ENCODE measurements around the gene PPP6R3. TPM values are rescaled to one million over a fixed set of nuclear protein-coding genes. Genes with fewer than 3 reads are reported as not detected.

PPP6R3 gene
- total RNA-seq, 1 experiment from 2014 or later: 163 TPM

DNA sequence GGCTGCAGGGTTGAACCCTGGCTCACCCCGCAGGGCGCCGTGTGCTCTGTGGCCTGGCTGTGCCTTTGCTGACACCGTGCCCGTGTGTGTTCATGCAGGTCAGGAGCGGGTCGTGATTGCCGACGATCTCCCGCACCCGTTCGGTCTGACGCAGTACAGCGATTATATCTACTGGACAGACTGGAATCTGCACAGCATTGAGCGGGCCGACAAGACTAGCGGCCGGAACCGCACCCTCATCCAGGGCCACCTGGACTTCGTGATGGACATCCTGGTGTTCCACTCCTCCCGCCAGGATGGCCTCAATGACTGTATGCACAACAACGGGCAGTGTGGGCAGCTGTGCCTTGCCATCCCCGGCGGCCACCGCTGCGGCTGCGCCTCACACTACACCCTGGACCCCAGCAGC lies 47.0 kb upstream of the PPP6R3 start:
- Histone ChIP-seq H3K36me3 (ENCODE audit: control insufficient read depth, insufficient read depth, low read length) (peaks cover 10% of the 10 kb centered on the region), H3K4me3 (ENCODE audit: low read depth in 2 of 2, low read length in 2 of 2) (no peak overlapping the region), H3K27ac (ENCODE audit: low read length) (no peak overlapping the region), H3K9me3 (ENCODE audit: control insufficient read depth, insufficient read depth, low read depth, low read length) (no peaks in the 10 kb centered on the region), H3K27me3 (ENCODE audit: control insufficient read depth, insufficient read depth, low read length) (no peaks in the 10 kb centered on the region), H3K4me1 (ENCODE audit: control insufficient read depth, insufficient read depth, low read length) (no peaks in the 10 kb centered on the region)
- TF ChIP-seq, protein P1, sequence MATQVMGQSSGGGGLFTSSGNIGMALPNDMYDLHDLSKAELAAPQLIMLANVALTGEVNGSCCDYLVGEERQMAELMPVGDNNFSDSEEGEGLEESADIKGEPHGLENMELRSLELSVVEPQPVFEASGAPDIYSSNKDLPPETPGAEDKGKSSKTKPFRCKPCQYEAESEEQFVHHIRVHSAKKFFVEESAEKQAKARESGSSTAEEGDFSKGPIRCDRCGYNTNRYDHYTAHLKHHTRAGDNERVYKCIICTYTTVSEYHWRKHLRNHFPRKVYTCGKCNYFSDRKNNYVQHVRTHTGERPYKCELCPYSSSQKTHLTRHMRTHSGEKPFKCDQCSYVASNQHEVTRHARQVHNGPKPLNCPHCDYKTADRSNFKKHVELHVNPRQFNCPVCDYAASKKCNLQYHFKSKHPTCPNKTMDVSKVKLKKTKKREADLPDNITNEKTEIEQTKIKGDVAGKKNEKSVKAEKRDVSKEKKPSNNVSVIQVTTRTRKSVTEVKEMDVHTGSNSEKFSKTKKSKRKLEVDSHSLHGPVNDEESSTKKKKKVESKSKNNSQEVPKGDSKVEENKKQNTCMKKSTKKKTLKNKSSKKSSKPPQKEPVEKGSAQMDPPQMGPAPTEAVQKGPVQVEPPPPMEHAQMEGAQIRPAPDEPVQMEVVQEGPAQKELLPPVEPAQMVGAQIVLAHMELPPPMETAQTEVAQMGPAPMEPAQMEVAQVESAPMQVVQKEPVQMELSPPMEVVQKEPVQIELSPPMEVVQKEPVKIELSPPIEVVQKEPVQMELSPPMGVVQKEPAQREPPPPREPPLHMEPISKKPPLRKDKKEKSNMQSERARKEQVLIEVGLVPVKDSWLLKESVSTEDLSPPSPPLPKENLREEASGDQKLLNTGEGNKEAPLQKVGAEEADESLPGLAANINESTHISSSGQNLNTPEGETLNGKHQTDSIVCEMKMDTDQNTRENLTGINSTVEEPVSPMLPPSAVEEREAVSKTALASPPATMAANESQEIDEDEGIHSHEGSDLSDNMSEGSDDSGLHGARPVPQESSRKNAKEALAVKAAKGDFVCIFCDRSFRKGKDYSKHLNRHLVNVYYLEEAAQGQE (IDR thresholded peaks at IDR 0.05; ENCODE audit: insufficient read depth in 1 of 2, low read depth in 2 of 2, low read length in 1 of 2): no peak
- TF ChIP-seq POLR2AphosphoS5 (IDR thresholded peaks at IDR 0.05; ENCODE audit: low read depth, low read length) (no peak), TCF7L2 (IDR thresholded peaks at IDR 0.05; ENCODE audit: low read depth, low read length) (no peak), SIN3A (IDR thresholded peaks at IDR 0.05; ENCODE audit: borderline replicate concordance, insufficient read depth, low read depth, low read length) (no peak)
- TF ChIP-seq, protein P2, sequence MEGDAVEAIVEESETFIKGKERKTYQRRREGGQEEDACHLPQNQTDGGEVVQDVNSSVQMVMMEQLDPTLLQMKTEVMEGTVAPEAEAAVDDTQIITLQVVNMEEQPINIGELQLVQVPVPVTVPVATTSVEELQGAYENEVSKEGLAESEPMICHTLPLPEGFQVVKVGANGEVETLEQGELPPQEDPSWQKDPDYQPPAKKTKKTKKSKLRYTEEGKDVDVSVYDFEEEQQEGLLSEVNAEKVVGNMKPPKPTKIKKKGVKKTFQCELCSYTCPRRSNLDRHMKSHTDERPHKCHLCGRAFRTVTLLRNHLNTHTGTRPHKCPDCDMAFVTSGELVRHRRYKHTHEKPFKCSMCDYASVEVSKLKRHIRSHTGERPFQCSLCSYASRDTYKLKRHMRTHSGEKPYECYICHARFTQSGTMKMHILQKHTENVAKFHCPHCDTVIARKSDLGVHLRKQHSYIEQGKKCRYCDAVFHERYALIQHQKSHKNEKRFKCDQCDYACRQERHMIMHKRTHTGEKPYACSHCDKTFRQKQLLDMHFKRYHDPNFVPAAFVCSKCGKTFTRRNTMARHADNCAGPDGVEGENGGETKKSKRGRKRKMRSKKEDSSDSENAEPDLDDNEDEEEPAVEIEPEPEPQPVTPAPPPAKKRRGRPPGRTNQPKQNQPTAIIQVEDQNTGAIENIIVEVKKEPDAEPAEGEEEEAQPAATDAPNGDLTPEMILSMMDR (IDR thresholded peaks at IDR 0.05): no peak
- POLR2A ChIA-PET: no interaction called here
- ATAC-seq (no peak), DNase-seq (ENCODE audit: low read depth, low spot score) (no peak)
- in situ Hi-C loops (cut with HindIII; ENCODE audit: low pct_unique_long_range_greater_than_20kb, low sequenced_read_pairs): no loop called here
- CTCF ChIA-PET: no interaction called here
- no TSS peak for BruUV-seq (replicated peaks)
- intact Hi-C loops (cut with micrococcal nuclease; ENCODE audit: unreplicated experiment): no loop called here

DNA sequence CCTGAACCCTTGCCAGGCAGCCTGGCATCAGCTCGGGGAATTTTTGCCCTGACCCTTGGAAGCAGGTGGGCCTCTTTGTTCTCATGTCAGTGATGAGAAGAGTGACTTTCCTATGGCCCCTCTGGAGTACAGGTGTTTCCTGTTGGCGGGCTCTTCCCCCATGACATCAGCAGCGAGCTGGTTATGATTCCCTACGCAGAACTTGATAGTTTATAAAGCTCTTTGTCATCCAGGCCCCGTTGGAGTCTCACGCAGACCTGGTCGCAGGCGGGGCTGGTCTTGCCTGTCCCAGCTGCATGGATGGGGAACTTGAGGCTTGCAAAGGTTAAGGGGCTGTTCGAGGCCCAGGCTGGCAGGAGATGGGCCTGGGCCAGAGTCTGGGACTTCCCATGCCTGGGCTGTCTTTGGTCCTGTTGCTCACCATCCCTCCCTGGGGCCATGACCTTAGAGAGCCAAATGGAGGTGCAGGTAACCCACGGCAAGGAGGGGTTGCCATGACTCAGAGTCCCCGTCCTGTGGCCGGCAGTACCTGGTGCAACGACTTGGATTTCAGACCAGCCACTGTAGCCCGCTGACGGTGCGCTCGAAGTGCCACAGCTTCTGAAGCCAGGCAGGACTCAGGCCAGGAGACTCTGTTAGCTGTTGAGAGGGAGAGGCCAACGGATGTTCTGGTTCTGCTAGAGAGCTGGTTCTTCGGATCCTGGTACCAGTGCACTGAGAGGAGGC lies 45.9 kb upstream of the PPP6R3 start:
- peaks cover 9% of the 10 kb centered on the region for H3K36me3 ChIP-seq (ENCODE audit: control insufficient read depth, insufficient read depth, low read length)
- TF ChIP-seq TCF7L2 (IDR thresholded peaks at IDR 0.05; ENCODE audit: low read depth, low read length) (no peak), POLR2AphosphoS5 (IDR thresholded peaks at IDR 0.05; ENCODE audit: low read depth, low read length) (no peak), SIN3A (IDR thresholded peaks at IDR 0.05; ENCODE audit: borderline replicate concordance, insufficient read depth, low read depth, low read length) (no peak)
- TF ChIP-seq, protein P2 (IDR thresholded peaks at IDR 0.05): no peak
- TF ChIP-seq, protein P1 (IDR thresholded peaks at IDR 0.05; ENCODE audit: insufficient read depth in 1 of 2, low read depth in 2 of 2, low read length in 1 of 2): no peak
- no peaks in the 10 kb centered on the region for H3K9me3 ChIP-seq (ENCODE audit: control insufficient read depth, insufficient read depth, low read depth, low read length)
- no TSS peak for BruUV-seq (replicated peaks)
- in situ Hi-C loops (cut with HindIII; ENCODE audit: low pct_unique_long_range_greater_than_20kb, low sequenced_read_pairs): no loop called here
- no peak for DNase-seq (ENCODE audit: low read depth, low spot score)
- ATAC-seq: no peak
- ChIA-PET POLR2A (interaction anchor here (0.5 kb wide), 1 partner anchor 81 kb away, joined by 4 read pairs; no protein-coding TSS in a partner anchor), CTCF (no interaction called here)
- no peaks in the 10 kb centered on the region for H3K27me3 ChIP-seq (ENCODE audit: control insufficient read depth, insufficient read depth, low read length)
- H3K4me1 ChIP-seq (ENCODE audit: control insufficient read depth, insufficient read depth, low read length): no peaks in the 10 kb centered on the region
- no peak overlapping the region for H3K27ac ChIP-seq (ENCODE audit: low read length)
- no peak overlapping the region for H3K4me3 ChIP-seq (ENCODE audit: low read depth in 2 of 2, low read length in 2 of 2)
- intact Hi-C loops (cut with micrococcal nuclease; ENCODE audit: unreplicated experiment): no loop called here

Data from Panc1 (cell line).